Hematopoietic multipotent progenitor cell treated with erythropoietin and hydrocortisone succinate and interleukin-3 and kit ligand, for 8 days (in vitro differentiated cells): Measurements from ENCODE around the gene OR51I2.

Experiments used
- DNase-seq: peaks from one replicate; pipeline ENCODE4 v3.0.0-alpha.2; 2015

The OR51I2 gene, protein sequence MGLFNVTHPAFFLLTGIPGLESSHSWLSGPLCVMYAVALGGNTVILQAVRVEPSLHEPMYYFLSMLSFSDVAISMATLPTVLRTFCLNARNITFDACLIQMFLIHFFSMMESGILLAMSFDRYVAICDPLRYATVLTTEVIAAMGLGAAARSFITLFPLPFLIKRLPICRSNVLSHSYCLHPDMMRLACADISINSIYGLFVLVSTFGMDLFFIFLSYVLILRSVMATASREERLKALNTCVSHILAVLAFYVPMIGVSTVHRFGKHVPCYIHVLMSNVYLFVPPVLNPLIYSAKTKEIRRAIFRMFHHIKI

GRCh38 chr11:5449023-5449422 is at the start of gene OR51I2:
Gene OR51I2 (plus strand): TSS chr11:5449323. CDS start chr11:5453489, 4,166 bp downstream.
- no peak for DNase-seq

DNA sequence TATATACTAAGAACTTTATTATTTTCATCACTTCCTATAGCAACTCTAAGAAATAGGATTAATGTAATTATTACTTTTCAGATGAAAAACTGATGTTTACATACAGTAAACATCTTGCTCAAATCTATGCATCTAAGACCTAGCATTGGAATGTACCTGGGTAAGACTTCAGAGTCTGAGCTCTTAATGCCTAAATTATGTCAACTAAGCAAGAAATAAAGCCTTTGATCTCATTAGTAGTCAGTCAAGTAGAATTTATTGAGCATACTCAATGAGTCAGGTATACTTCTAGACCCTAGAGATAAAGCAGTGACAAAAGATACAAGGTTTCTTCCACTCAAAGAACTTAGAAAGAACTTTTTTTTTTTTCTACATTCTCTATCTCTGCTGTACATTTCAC is 44.0 kb upstream of the OR51I2 start:
- DNase-seq = no peak

- no peak for DNase-seq
Observed at GRCh38 chr11:5420993-5421392, 28.1 kb upstream of the OR51I2 start.

GRCh38 chr11:5421811-5422210 is 27.3 kb upstream of the OR51I2 start, which contains the start of gene OR51Q1:
Gene OR51Q1 (plus strand): TSS chr11:5422111. CDS start chr11:5422201, 90 bp downstream.
- no peak for DNase-seq

- no peak for DNase-seq
Observed at GRCh38 chr11:5423131-5423530, 26.0 kb upstream of the OR51I2 start.

GRCh38 chr11:5441414-5441813 is 7.7 kb upstream of the OR51I2 start, which contains the start of gene OR51I1:
Gene OR51I1 (minus strand): TSS chr11:5441514. CDS start chr11:5441514, 0 bp downstream.
- no peak for DNase-seq

DNA sequence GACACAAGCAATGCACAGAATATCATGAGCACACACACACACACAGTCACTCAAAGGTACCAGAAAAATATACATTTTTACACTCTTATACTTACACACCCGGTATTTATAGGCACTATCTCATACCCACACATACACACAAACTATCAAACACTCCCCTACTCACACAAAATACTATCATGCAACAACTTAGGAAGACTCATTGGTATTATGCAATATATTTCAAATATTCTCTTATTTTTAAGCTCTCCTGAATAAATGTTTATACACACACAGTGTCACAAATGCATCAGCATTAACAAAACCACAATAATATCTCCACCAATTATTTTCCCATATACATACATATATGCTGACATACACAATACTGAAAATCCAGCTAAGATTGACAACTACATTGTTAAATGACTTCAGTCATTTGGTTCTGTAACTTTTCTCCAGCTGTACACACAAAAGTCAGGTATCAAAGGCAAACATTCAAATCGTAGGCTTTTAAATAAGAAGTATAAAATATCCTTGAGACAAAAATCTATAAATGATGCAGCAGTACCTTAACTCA is 5.2 kb upstream of the OR51I2 start:
- DNase-seq = no peak

DNA sequence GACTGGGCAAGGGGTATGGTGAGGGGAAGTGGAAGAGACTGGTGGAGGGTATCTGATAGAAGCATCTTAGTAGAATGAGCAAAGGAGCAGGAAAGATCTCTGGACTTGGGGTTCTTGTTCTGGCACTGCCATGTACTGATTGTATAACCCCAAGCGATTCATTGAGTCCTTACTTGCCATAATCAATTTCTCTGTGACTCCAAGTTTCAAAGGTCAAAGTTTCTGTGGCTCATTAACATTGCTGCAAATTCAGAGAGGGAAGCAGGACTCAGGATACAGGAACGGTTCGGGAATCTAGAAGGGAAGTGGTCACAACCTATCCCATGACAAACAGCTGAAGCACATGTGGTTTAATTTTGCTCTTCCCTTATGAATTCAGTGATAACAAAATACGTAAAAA is 309 bp downstream of the OR51I2 start:
- no peak for DNase-seq

- no peak for DNase-seq
Observed at GRCh38 chr11:5460983-5461621, 12.0 kb downstream of the OR51I2 start.

DNA sequence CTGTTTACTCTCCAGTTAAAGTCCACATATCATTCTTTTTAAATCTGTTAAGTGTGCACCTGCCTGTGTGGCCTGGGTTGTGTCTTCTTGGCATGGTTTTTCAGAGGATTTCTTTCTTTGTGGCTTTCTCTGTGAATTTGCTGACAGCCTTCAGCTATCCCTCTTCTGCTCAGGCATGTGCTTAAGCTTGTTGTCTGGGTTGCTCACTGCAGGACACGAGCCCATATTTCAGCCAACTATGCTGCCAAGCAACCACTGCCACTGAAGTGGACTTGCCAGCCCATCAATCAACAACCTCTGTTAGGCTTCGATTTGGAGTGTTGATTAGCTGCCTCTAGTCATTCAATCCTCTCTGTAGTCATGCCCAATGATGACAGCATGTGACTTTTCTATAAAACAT is 18.4 kb downstream of the OR51I2 start:
- DNase-seq = no peak

DNA sequence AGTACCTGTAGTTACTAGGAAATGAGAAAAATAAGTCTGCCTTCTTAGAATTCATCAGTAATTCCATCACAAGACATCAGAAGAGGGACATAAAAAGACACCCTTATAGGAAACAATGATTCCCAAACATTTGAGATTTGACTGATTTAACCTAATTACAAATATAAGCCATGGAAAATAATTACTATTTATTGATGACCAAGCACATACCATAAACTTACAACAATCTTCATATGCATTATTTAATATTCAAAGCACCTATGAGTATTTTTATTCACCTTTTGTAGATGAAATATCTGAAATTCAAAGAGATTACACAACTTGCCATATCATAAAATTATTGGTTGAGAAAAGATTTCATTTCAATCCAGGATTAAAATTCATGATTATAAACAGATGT is 24.8 kb downstream of the OR51I2 start:
- no peak for DNase-seq

- DNase-seq = peak; percentile 76
Observed at GRCh38 chr11:5476186-5476819, 27.2 kb downstream of the OR51I2 start.

DNA sequence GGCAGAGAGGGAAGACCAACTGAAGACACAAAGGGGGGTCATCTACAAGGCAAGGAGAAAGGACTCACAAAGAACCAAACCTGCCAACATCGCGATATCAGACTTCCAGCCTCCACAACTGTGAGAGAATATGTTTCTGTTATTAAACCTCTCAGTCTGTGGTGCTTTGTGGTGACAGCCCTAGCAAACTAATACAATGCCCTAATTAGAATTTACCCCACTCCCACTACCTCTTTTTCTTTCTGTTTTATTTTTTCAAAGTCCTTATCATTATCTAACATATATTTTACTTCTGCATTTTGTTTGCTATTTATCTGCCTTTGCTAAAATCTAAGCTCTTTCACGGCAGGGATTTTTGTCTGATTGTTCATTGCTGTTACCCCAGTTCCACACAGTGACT is 36.9 kb downstream of the OR51I2 start:
- no peak for DNase-seq

- DNase-seq = no peak
Observed at GRCh38 chr11:5486421-5486820, 37.3 kb downstream of the OR51I2 start.

DNA sequence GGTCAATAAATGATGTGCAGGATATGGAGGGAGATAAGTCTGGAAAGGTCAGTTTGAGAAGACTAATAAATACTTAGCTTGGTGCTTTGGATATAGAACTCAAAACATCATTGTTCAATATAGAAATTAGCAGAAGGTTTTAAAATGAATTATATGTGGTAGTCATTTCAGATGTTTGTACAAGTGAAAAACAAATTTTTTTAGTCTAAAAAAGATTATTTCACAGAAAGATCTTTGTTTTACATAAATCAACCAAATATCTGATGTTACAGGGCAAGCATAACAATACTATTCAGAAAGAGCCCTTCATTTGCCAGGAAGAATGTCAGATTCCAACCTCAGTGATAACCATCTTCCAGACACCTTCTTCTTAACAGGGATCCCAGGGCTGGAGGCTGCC is 39.3 kb downstream of the OR51I2 start, which contains the start of gene OR52D1:
TSS of gene OR52D1 (plus strand) at position 301 of the 400 bp plus-strand sequence. CDS start at position 323, 22 bp downstream.
- DNase-seq = no peak

GRCh38 chr11:5488798-5489399 is 39.8 kb downstream of the OR51I2 start:
- no peak for DNase-seq

DNA sequence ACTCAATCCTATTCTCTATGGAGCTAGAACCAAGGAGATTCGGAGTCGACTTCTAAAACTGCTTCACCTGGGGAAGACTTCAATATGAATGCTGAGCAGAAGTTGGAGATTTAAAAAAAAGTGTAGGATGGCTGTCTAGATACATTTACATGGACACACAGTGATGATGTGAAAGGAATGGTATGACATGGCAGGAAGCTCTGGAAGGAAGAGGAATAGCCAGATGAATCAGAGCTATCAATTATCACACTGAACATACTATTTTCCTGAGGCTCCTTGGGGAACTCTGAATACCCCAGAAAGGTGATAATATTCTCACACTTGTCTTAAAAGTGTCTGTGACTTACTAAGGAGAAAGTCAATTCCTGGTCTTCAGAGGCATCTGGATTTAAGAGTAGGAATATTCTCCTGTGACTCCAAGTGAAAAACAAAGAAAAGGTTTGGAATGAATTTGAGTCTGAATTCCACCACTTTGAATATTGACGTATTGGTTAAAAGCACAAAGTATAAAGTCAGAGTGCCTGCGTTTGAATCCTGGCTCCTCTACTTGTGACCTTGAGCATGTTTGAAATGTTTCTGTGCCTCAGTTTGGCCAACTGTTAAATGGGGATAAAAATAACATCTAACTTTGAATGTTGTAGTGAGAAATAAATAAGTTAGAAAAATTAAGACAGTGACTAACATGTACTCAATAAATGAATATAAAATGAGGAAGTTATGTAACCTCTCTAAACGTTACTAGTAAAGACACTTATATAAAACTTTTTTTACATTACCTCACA is 40.6 kb downstream of the OR51I2 start:
- no peak for DNase-seq

DNA sequence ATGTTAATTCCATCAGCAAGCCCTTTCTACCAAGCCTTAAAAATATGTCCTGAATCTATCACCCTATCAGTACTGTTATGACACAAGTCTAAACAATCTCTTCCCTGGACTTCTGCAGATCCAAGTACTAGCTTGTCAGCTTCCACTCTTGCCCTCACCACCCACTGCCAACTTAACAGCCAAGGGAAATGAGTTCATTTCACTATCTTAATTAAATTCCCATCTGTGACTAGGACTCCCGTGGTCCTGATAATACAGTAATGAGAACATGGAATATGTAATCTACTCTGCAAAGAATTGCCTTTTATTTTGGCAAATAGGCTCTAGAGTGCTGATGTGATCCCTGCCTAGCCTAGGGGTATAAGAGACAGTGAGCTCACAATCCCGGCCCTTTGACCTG is 50.5 kb downstream of the OR51I2 start:
- DNase-seq = no peak

GRCh38 chr11:5500393-5500801 is 51.3 kb downstream of the OR51I2 start:
- DNase-seq = no peak

GRCh38 chr11:5504403-5504921 is 55.3 kb downstream of the OR51I2 start:
- no peak for DNase-seq

- no peak for DNase-seq
Observed at GRCh38 chr11:5505363-5506048, 56.4 kb downstream of the OR51I2 start.
